LNCaP clone FGC (cell line): Measurements from ENCODE around the gene FAM222A.

Experiments used
- DNase-seq: peaks from one replicate; pipeline ENCODE4 v3.0.0-alpha.2; 2011; ENCODE audit warnings: low read depth
- H3K4me3 ChIP-seq: 2 replicates; pipeline ENCODE4 v1.5.1; 2011; ENCODE audit warnings: mild to moderate bottlenecking, low read depth, low read length, control low read depth
- TF ChIP-seq, protein P1 (sequence below): IDR thresholded peaks from 2 replicates; pipeline ENCODE4 v1.5.1; 2012; ENCODE audit warnings: mild to moderate bottlenecking; ENCODE audit not compliant: control insufficient read depth, insufficient read depth; ENCODE audit errors: extremely low read depth

The FAM222A gene

DNA sequence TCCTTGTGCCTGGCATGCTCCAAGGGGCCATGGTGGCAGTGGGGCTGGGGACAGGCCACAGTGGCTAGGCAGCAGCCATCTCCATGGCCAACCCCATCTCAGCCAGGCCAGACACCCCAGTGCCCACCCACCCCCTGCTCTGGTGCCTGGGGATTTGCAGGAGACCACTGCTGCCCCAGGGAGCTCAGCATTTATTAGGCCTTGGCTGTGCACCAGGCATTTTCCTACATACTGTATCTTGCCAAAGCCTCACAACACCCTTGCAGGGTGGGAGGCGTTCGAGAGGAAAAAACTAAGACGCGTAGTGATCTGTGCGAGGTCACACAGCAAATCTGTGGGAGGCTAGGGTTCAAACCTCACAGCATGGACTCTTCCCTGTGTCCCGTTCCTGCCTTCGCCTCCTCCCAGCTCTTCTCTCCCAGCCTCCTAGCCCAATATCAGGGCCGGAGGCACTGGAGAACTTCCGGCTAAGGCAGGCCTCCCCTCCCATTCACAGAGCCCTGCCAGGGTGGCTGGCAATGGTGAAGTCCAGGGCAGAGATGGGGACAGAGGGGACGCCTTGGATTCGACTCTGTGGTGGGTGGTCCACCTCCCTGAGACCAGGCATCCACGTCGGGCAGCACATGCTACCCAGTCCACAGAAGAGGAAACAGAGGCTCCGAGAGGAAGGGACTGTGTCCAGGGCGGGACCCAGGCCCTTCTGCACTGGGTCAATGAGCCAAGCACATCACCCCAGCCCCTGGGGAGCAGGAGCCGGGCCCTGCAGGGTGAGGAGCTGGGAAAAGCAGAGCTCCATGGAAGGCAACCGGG is 57.4 kb downstream of the FAM222A start:
- DNase-seq = no peak
- H3K4me3 ChIP-seq = no peak overlapping the region
- TF ChIP-seq, protein P1, sequence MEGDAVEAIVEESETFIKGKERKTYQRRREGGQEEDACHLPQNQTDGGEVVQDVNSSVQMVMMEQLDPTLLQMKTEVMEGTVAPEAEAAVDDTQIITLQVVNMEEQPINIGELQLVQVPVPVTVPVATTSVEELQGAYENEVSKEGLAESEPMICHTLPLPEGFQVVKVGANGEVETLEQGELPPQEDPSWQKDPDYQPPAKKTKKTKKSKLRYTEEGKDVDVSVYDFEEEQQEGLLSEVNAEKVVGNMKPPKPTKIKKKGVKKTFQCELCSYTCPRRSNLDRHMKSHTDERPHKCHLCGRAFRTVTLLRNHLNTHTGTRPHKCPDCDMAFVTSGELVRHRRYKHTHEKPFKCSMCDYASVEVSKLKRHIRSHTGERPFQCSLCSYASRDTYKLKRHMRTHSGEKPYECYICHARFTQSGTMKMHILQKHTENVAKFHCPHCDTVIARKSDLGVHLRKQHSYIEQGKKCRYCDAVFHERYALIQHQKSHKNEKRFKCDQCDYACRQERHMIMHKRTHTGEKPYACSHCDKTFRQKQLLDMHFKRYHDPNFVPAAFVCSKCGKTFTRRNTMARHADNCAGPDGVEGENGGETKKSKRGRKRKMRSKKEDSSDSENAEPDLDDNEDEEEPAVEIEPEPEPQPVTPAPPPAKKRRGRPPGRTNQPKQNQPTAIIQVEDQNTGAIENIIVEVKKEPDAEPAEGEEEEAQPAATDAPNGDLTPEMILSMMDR = no peak

DNA sequence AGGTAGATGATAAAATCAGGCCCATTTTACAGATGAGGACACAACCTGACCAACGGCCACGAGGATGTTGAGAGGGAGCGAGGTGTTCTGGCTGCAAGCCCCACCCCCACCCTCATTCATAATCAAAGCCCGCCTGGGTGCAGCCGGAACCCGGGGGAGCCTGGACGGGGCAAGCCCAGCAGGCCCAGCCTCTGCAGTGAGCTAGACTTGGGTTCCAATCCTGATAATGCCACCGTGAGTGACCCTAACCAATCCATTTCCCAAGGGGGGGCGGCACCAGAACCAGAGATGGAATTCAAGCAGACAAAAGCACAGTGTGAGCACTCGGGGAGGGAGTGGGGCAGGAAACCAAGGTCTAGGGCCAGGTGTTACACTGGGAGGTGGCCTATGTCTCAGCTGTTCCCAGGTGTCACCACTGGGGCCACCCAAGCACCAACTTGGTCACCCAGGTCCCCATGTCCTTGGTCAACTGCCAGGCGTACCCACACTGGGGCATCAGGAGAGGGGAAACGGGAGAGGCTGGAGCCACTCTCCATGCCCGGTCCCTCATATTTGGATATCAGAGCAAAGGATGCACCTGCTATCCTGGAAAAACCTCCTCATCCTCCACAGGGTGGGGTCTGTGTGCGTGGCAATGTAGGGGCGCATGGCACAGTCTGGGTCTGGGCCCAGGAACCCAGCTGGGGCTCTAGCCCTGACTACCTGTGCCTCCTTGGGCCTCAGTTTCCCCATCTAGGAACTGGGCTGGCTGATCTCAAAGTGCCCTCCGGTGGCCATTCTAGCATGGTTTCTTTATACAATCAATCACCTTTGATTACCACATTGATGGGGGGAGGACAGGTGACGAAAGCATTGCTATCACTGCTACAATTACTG is 58.4 kb downstream of the FAM222A start:
- H3K4me3 ChIP-seq = peak overlapping the region; percentile 52
- no peak for DNase-seq
- TF ChIP-seq, protein P1 = peak; percentile 43

DNA sequence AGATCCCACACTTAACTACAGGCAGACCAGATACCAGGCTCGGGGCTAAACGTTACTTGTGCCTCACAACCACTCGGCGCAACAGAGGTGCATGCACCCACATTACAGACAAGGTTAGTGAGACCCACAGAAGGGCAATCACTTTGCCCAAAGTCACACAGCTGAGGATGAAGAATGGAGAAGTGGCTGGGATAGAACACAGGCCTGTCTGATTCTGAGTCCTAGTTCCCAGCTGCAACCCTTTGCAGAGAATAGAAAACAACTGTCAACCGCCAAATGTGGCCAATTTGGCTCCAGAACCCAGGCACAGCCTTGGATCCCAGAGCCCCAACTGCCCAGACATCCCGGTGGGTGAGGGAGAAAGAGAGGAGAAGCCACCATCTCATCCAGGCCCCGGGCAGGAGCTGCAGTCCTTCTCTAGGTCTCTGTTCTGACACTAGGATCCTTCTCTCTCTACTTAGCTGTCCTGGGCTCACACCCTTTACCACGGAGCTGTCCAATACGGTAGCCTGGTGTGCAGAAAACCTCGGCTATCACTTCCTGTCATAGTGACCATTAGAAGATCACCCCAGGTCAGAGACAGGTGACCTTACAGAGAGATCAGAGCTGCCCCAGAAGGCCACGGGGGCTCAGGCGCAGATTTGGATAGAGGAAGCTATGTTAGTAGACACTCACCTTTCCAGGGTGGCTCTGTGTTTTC is 59.1 kb downstream of the FAM222A start:
- DNase-seq = no peak
- TF ChIP-seq, protein P1 = no peak
- H3K4me3 ChIP-seq = peak overlapping the region; percentile 52

DNA sequence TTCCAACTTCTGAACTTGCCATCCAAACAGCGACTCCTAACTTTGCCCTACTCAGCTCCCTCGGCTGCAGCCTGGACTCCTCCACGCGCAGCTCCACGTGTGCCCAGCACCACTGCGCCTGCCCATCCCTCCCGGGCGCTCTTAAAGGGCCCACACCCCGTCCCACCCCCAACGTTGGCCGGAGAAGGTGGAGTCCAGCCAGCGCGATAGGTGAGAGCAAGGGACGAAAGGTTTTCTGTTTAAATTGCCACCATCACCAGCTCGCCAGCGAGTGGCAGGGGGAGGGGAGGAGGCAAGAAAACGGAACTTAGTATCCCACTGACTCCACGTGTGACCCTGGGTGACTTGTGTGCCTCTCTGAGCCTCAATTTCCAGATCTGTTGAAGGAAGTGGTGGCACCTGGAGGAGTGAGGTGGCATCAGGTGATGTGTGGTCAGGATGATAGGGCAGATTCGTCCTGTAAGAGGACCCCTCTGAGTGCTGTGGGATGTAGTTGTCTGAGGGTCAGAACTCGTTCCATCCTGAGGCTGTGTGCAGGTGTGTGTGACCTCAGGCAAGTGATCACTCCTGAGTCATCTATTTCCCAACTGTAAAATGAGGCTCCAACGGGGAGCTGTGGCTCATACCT is 59.9 kb downstream of the FAM222A start:
- no peak for DNase-seq
- TF ChIP-seq, protein P1 = no peak
- H3K4me3 ChIP-seq = peak overlapping the region; percentile 52

DNA sequence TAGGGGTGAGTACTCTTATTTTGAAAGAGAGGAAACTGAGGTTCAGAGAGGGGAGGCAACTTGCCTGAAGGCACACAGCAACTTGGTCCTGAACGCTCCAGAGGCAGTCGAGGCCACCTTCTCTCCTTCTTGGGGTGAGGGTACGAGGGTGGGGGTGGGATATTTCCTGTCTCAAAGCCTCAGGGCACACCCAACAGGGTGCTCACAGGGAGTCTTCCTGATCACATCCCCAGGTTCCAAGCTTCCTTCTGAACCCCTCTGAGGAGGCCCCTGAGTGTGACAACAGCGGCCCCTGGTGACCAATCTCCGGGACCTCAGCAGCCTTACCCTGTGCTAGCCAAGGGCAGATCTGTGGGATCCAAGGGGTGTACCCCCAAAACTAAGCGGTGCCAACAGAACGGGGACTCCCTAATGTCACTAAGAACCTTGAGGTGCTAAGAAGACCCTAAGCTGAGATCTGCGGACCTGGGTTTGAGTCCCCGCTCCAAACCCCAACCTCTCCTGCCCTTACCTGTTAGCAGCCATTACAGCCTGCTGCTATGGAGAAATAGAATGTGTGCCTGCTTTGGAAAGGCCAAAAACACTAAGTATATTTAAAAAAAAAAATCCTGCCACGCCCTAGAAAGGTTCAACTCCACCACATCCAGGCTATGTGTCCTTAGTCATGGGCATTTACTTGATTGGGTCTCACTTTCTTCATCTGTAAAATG is 61.7 kb downstream of the FAM222A start:
- no peak overlapping the region for H3K4me3 ChIP-seq
- DNase-seq = no peak
- TF ChIP-seq, protein P1 = peak; percentile 82

DNA sequence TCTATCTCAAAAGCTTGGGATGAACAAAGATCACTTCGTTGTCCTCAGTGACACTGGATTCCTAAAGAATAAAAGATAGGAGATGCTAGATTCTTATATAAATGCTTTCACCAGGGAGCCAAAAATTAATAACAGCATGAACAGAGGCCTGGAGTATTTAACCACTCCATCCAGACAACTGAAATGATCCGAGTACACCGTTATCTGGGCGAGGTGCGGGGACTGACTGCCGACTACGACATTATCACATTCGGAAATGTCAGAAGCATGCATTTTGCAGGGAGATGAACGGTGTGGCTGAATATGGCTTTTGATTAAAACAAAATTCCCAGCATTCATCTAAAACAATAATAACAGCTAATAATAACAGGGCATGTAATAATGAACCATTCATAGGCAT is 63.0 kb downstream of the FAM222A start:
- no peak overlapping the region for H3K4me3 ChIP-seq
- DNase-seq = no peak
- TF ChIP-seq, protein P1 = no peak
